ENCODE measurements around the gene CTBP2. TPM values are rescaled to one million over a fixed set of nuclear protein-coding genes. Genes with fewer than 3 reads are reported as not detected.

The CTBP2 gene
- total and polyA plus RNA-seq, 8 donors, result 21.3 to 169 (median 61.6) TPM

DNA sequence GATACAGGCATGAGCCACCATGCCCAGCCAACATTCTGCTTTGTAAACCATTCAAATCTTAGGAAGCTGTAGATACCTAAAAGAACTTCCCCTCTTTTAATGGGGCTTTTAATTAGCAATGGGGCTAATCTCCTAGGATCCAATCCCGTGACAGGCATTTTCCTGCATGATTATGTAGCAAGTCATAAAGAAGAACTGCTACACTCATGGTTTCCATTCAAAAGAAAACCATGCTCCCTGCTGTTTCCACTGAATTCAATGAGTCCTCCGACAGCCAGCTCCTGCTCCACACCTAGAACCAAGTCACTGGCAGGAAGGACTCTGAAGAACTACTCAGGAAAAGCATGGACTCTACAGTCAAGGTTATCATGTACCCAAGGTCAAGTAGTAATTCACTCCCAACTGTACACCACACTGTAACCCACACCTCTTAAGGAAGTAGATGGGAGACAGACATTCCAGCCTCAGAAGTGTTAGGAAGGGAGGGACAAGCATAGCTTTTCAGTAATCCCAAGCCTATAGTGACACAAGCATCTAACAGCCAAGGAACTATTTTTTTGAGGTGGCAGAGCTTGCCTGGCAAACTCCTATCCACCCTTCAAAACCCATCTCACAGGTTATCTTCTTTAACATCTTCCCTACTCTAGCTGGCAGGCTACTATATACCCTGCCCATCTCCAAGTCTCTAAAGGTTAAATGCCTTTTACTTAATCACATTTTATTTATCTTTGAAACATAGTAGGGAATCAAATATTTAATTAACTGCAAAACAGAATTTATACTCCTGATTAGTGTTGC, 47.5 kb downstream of the CTBP2 start:
- H3K9me3 ChIP-seq, result no peaks in the 10 kb centered on the region
- peak in 1 of 2 donors; percentile 21 for DNase-seq
- intact Hi-C loops (cut with DNase I; ENCODE audit: low total_unique reads), result no loop called here
- TF ChIP-seq EP300 (IDR thresholded peaks at IDR 0.05), result no peak
- peak in 1 of 3 donors; percentile 34 for TF ChIP-seq POLR2AphosphoS5 (IDR thresholded peaks at IDR 0.05)
- no peak for TF ChIP-seq POLR2A (IDR thresholded peaks at IDR 0.05)
- TF ChIP-seq, protein P1, sequence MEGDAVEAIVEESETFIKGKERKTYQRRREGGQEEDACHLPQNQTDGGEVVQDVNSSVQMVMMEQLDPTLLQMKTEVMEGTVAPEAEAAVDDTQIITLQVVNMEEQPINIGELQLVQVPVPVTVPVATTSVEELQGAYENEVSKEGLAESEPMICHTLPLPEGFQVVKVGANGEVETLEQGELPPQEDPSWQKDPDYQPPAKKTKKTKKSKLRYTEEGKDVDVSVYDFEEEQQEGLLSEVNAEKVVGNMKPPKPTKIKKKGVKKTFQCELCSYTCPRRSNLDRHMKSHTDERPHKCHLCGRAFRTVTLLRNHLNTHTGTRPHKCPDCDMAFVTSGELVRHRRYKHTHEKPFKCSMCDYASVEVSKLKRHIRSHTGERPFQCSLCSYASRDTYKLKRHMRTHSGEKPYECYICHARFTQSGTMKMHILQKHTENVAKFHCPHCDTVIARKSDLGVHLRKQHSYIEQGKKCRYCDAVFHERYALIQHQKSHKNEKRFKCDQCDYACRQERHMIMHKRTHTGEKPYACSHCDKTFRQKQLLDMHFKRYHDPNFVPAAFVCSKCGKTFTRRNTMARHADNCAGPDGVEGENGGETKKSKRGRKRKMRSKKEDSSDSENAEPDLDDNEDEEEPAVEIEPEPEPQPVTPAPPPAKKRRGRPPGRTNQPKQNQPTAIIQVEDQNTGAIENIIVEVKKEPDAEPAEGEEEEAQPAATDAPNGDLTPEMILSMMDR (IDR thresholded peaks at IDR 0.05), result no peak
- peak overlapping the region in 4 of 5 donors; percentile 15 to 72 (median 42) for H3K27ac ChIP-seq
- peaks cover 15 to 76% (median 54%) of the 10 kb centered on the region in 4 donors for H3K4me1 ChIP-seq
- H3K27me3 ChIP-seq, result no peaks in the 10 kb centered on the region
- H3K4me3 ChIP-seq, result no peak overlapping the region
- WGBS, 5 donors, result 78 to 90% (median 79%) methylated on average over 2 of the region's 2 CpGs
- peaks cover 15 to 26% (median 22%) of the 10 kb centered on the region in 4 donors for H3K36me3 ChIP-seq

DNA sequence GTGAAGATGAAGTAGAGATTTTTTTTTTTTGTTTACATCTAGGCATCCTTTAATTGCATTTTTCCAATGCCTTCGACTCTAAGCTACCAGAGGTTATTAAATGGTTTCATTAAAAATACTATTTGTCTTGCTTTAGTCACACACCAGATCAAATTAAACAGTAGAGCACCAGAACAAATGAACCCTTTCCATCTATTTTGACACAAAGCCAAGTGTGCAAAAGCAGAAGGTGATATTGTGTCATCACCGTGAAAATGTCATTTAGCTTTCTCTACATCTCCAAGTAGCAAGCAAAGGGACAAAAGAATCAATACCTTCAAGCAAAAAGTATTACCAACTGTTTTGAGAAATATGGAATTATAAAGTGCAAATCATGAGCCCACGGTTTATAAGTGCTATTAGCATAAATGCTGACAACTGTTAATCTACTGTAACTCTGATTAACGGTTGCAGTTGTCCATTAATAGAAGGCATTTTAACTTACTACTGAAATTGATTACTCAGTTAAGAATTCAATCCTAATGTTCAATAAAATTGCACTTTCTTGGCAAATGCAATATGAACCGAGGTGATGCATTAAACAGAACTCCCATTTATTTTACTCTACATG, 49.1 kb downstream of the CTBP2 start:
- peaks cover 12 to 76% (median 50%) of the 10 kb centered on the region in 4 donors for H3K4me1 ChIP-seq
- intact Hi-C loops (cut with DNase I; ENCODE audit: low total_unique reads), result no loop called here
- no peak for DNase-seq
- 39 to 57% (median 46%) methylated on average over 5 of the region's 5 CpGs for WGBS, 5 donors
- H3K27me3 ChIP-seq, result no peaks in the 10 kb centered on the region
- peaks cover 19 to 42% (median 39%) of the 10 kb centered on the region in 4 donors for H3K36me3 ChIP-seq
- H3K27ac ChIP-seq, result no peak overlapping the region
- no peak overlapping the region for H3K4me3 ChIP-seq
- TF ChIP-seq, protein P1 (IDR thresholded peaks at IDR 0.05), result no peak
- no peak for TF ChIP-seq POLR2AphosphoS5 (IDR thresholded peaks at IDR 0.05)
- no peak for TF ChIP-seq POLR2A (IDR thresholded peaks at IDR 0.05)
- TF ChIP-seq EP300 (IDR thresholded peaks at IDR 0.05), result no peak
- no peaks in the 10 kb centered on the region for H3K9me3 ChIP-seq

DNA sequence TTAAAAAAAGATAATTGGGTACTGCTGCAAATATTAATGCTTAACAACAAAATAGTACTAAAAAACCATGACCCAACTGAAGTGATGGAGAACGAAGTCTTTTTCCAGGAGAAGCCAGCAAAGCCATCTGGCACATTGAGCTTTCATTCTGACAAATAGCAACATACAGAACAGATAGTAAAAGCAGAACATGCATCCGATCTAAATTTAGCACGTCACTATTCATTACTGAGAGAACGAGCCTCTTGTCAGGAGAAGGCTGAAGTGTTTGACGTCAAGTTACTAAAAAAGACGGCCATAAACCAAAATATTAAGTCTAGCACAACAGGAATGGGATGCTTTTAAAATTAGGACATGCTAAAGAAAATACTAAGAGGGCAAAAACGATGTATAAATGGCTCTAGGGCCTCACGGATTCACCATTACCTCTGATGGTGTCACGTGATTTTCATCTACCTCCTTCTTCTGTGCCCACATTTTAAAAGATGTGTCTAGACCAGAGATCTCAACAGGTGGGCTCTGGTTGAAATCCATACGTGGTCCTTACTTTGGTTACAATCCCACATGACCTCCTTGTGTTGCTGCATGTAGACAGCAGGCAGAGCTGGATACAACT, 52.3 kb downstream of the CTBP2 start:
- Histone ChIP-seq H3K27ac (no peak overlapping the region), H3K9me3 (no peaks in the 10 kb centered on the region), H3K36me3 (peaks cover 20 to 50% (median 47%) of the 10 kb centered on the region in 4 donors), H3K27me3 (no peaks in the 10 kb centered on the region), H3K4me1 (peaks cover 23 to 76% (median 49%) of the 10 kb centered on the region in 4 donors), H3K4me3 (no peak overlapping the region)
- intact Hi-C loops (cut with DNase I; ENCODE audit: low total_unique reads), result no loop called here
- no peak for TF ChIP-seq POLR2AphosphoS5 (IDR thresholded peaks at IDR 0.05)
- TF ChIP-seq, protein P1 (IDR thresholded peaks at IDR 0.05), result no peak
- no peak for TF ChIP-seq POLR2A (IDR thresholded peaks at IDR 0.05)
- TF ChIP-seq EP300 (IDR thresholded peaks at IDR 0.05), result no peak
- WGBS, 5 donors, result 90 to 96% (median 94%) methylated on average over 10 of the region's 10 CpGs
- no peak for DNase-seq

DNA sequence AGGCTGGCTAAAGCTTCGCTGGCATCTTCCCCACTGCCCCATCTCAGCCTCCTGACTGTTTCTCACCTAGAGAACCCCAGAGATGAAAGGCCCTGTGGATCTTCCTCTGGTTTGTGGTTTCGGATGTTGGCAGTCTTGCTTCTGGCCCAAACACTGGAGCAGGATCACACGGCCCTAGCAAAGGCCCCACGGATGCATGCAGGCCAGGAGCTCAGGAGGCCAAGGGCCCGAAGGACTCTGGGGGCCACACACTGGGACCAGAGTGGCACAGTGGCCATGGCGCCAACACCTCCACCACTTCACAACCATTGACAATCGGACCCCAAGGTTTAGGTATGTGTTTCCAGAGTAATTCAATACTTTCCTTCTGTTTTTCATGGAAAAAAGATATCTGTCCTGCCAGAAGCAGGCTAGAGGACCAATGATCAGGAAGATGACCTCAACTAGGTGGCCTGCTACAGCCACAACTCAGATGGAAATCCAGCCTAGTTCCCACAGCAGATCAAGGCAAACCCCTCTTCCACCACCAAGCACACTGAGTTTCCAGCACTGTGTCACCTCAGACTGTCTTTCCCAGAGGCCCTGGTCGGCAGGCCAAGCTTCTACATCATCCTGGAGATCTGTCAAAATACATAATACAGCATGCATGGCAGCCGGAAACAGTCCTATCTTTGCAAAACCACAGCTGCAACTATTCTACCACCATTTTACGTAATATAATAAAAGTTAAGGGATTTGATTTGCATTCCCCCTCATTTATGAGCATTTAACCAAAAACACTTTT, 53.0 kb downstream of the CTBP2 start:
- Histone ChIP-seq H3K4me3 (no peak overlapping the region), H3K27ac (no peak overlapping the region)
- intact Hi-C loops (cut with DNase I; ENCODE audit: low total_unique reads), result no loop called here

More for the DNA sequence above, 53.0 kb downstream of the CTBP2 start:
- 66 to 80% (median 70%) methylated on average over 7 to 10 of the region's 10 CpGs for whole genome bisulfite sequencing, 5 donors
- peaks cover 20 to 50% (median 47%) of the 10 kb centered on the region in 4 donors for H3K36me3 ChIP-seq
- no peaks in the 10 kb centered on the region for H3K27me3 ChIP-seq
- H3K9me3 ChIP-seq, result no peaks in the 10 kb centered on the region
- TF ChIP-seq POLR2AphosphoS5 (IDR thresholded peaks at IDR 0.05), result no peak
- no peak for TF ChIP-seq EP300 (IDR thresholded peaks at IDR 0.05)
- no peak for TF ChIP-seq POLR2A (IDR thresholded peaks at IDR 0.05)
- TF ChIP-seq, protein P1 (IDR thresholded peaks at IDR 0.05), result no peak
- peak in 1 of 2 donors; percentile 43 for DNase-seq
- peaks cover 31 to 76% (median 52%) of the 10 kb centered on the region in 4 donors for H3K4me1 ChIP-seq

Measured in stomach (tissue), 9 donors.